Embryonic facial prominence (tissue), 1 donor: ENCODE measurements around the gene ATP23.

Experiments used
- DNase-seq: peaks from one replicate; pipeline ENCODE4 v3.0.0-alpha.2; 2016; ENCODE audit errors: extremely low spot score

Gene ATP23, protein sequence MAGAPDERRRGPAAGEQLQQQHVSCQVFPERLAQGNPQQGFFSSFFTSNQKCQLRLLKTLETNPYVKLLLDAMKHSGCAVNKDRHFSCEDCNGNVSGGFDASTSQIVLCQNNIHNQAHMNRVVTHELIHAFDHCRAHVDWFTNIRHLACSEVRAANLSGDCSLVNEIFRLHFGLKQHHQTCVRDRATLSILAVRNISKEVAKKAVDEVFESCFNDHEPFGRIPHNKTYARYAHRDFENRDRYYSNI

GRCh38 chr12:57941165-57941894, at the start of gene ATP23:
ATP23 (plus strand) TSS chr12:57941567; CDS start chr12:57941702, 135 bp downstream.
- peak; percentile 68 for DNase-seq

GRCh38 chr12:57892232-57892972, 49.0 kb upstream of the ATP23 start:
- DNase-seq: no peak

GRCh38 chr12:57893431-57894353, 47.7 kb upstream of the ATP23 start:
- DNase-seq: peak; percentile 95

DNA sequence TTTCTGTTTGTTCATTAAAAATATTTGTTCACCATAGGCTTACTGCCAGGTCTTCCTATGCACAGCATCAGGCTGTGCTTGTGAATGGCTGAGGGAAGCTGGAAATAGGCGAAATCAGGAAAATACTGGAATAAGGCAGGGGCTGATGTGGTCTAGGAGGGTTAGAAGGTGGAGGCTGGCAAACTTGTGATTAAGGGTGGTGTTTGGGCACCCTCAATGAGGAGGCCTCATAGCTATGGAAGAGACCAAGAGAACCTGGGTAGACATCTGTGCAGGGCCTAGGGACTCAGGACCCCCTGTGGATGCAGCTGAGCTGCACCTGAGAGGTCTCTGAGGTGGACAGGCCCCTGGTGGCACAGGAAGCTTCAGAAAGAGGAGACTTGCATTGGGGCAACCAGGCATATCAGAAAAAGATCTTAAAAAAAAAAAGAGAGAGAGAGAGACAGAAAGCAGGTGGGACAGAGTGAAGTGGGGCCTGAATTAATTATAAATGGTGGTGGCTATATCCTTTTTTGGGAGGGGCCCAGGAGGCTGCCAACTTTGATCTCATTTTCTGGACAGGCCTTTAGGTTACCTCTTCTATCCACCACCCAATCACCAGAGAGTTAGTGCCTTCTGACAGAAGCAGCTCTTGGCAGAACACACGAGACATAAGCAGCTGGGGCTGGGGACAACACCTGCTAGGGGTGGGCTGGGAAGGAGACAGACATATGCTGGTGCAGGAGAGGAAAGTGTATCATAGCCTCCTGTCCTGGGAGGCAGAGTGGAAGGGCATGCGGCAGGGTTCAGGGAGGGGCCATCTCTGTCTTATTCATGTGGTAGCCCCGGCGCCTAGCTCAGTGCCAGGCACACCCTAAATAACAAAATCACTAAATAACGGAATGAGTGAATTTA, 46.7 kb upstream of the ATP23 start:
- DNase-seq: no peak

GRCh38 chr12:57895389-57896114, 45.8 kb upstream of the ATP23 start:
- DNase-seq: no peak

DNA sequence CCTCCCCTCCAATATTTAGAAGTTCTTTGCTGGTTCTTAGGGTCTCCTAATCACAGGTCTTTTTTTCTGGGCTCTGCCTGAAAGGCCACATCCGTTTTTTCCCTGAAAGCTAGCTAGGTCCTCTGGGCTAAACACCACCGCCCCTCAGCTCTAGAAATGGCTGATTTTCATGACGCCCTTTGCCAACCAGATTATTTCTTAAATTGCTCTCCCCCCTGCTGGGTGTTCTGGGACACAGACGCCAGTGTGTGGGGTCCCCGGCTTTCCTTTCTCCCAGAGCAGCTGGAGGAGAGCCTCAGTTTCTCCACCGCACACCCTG, 45.3 kb upstream of the ATP23 start:
- no peak for DNase-seq

- DNase-seq: peak; percentile 70
Observed at GRCh38 chr12:57896434-57897201, 44.7 kb upstream of the ATP23 start.

DNA sequence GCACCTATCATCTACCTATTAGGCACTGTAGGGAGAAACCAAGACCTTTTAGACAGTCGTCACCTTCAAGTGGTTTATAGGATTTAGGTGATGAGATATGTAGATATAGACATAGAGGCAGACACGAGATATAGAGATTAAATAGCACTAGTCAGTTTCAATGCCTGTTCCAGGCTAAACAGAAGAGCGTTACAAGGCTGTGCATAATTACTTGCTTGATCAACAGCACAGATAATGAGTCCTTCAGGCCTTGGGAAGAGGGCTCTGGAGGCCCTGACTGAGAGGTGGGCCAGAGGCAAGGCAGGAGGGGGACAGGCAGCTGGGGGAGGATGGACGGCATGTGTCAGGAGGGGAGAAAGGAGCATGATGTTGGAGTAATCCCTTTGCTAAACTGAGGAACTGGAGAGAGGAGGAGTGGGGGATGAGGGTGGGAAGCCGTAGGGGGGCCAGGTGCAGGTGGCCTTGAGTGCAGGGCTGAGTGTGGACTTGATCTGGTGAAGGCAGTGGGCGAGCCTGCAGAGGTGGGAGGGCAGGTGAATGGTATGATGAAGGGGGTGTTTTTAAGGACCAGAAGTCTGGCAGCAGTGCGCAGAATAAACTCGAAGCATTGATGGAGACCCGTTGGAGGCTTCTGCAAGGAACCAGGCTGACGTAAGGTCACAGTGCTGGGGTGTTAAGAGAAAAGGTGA, 43.9 kb upstream of the ATP23 start:
- DNase-seq: no peak

GRCh38 chr12:57898308-57898970, 42.9 kb upstream of the ATP23 start:
- no peak for DNase-seq

DNA sequence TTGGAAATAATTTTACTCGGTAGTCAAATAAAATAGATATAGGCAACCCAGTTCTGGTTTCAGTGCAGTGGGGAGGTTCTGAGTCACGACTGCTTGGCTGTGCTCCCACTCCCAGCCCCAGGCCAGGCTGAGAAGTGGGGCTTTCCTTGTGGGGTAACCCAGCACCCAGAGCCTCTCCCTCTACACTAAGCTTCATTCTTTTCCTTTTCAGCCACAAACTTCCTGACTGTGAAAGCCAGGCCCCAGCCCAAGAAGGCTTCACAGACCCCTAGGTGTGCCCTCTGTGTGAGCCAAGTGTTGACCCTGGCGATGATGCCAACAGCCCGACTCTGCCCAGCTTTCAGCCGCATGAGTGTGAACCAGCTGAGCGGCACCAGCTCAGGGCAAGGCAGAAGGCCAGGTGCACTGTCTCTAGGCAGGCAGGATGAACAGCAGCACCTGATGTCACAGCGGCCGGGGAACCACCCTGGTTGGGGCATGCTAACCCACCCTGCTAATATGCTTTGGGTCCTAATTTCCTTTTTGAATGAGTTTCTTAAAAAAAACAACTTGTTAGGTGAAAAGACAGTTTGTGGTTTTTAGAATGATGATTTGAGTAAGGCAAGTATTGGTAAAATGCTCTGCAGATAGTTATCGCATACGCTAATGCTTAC, 42.2 kb upstream of the ATP23 start:
- DNase-seq: no peak

GRCh38 chr12:57902478-57902969, 38.8 kb upstream of the ATP23 start:
- no peak for DNase-seq

- no peak for DNase-seq
Observed at GRCh38 chr12:57904426-57904825, 36.9 kb upstream of the ATP23 start.

DNA sequence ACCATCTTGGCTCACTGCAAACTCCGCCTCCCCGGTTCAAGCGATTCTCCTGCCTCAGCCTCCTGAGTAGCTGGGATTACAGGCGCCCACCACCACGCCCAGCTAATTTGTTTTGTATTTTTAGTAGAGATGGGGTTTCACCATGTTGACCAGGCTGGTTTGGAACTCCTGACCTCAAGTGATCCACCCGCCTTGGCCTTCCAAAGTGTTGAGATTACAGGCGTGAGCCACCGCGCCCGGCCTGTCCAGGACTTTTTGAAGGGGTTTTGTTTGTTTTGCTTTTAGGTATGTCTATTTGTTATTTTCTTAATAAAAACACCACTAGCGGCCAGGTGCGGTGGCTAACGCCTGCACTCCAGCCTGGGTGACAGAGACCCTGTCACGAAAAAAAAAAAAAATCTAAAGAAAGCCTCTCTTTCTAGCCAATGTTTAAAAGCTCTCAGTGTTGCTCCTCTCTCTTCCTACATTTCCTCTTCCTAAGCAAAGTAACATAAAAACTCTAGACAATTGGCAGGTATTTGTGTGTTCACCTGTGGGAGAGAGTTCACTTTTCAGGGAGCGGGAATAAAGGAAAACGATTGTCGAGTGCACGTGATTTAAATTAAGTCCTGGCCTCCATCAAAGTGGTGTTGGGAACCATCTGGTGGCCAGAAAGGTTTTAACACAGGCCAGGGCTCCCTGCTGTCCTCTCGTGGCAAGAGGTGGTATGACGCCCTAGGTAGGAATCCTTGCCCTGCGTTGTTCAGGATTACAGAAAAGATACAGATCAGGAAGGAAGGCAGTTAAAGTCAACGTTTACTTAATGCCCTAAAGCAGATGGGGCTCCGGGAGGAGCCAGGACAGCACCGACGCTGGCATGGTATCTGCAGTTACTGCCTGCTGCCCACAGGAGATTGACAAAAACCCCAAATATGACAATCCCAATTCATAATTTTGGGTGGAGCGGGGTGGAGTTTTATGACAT, 36.2 kb upstream of the ATP23 start:
- peak; percentile 84 for DNase-seq

DNA sequence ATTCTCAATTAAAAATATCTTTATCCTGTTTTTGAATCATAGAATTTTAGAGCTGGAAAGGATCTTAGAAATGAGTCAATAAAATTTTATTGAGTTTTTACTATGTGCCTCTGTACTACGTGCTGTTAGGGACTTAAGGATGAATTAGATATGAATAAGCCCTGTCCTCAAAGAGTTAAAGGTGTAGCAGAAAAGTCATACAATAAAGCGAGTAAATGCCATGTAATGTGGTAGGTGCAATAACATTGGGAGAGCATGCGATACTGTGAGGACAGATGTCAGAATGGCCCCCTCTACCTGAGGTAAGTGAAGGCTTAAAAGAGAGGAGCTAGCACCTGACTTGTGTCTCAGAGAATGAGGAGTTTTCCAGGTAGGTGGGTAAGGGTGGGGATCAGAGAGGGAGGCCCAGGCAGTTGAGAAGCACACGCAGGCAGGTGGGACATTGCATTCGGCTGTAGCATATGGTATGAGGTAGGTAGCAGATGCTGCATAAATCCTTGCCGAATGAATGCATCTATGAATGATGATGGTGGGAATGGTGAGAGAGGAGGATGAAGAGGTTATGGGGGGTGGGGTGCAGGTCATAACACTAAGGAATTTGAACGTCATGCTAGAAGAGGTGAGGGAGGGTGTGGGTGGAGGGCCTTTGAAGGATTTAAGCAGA, 35.4 kb upstream of the ATP23 start:
- DNase-seq: no peak

- DNase-seq: no peak
Observed at GRCh38 chr12:57906821-57907220, 34.5 kb upstream of the ATP23 start.

DNA sequence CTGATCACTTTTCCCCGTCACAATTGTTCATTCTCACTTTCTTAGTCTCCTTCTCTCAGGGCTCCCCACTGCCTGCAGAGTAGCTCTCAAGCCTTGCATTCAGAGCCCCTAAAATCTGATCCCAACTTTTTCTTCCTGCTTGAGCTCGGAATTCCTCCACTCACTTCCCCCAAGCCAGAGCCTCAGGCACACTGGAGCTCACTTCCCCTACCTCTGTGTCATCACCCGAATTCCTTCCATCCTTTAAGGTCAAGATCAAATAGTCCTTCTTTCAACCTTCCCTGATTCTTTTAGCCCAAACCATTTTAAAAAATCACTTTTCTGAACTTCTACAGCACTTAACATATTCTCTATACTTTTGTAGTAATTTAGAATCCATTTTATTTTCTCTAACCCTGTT, 34.1 kb upstream of the ATP23 start:
- no peak for DNase-seq
